GM12891 (cell line): ENCODE data around the gene SLFN11.
A peak's percentile ranks its signal among the peaks of the same experiment; 100 is the strongest.
"Not testable (repeated sequence)": the region's sequence is repeated elsewhere in the genome, so short reads cannot be mapped to it uniquely, and the experiment has no call there.

ENCODE experiments used
- DNase-seq: peaks from one replicate; pipeline ENCODE4 v3.0.0; 2011; ENCODE audit warnings: low spot score; ENCODE audit not compliant: insufficient read length
- FAIRE-seq: peaks from 2 replicates; lab custom pipeline; 2011; peaks lifted over from hg19 to GRCh38; lab: Jason Lieb, UNC
- PAX5 ChIP-seq: IDR thresholded peaks from 2 replicates; pipeline ENCODE4 v1.6.1; 2011; ENCODE audit warnings: low read length, moderate library complexity, mild to moderate bottlenecking; ENCODE audit not compliant: insufficient read depth, severe bottlenecking
- POLR2A ChIP-seq: IDR thresholded peaks from 2 replicates; pipeline ENCODE4 v1.6.1; 2011; ENCODE audit warnings: low read depth, low read length, control low read depth
- POLR2AphosphoS5 ChIP-seq: IDR thresholded peaks from 2 replicates; pipeline ENCODE4 v1.6.1; 2011; ENCODE audit warnings: low read depth, low read length, control low read depth
- POU2F2 ChIP-seq: IDR thresholded peaks from 2 replicates; pipeline ENCODE4 v1.6.1; 2011; ENCODE audit warnings: low read depth, mild to moderate bottlenecking, control low read depth, low read length, moderate library complexity
- SPI1 ChIP-seq: IDR thresholded peaks from 2 replicates; pipeline ENCODE4 v1.6.1; 2011; ENCODE audit warnings: low read depth, low read length, control low read depth
- TAF1 ChIP-seq: IDR thresholded peaks from 2 replicates; pipeline ENCODE4 v1.6.1; 2011; ENCODE audit warnings: low read depth, low read length, control low read depth

Gene SLFN11

DNA sequence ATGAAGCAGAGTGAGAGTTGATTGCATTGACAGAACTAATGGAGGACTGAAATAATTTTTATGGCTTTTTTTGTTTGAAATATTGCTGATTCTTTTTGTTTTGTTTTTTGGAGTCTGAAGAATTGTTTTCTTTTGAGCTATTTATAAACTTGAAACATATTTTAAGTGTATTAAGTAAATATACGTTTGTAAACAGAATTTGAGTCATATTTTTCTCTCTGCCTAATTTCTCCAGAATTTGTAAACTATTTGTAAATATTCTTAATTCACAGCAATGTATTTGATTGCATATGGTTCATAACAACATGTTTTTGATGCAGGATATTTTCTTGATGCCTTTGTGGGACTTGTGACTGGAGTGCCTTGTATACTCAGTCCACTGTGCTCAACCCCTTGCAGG, 50.7 kb downstream of the SLFN11 start:
- no peak for FAIRE-seq
- no peak for DNase-seq
- TF ChIP-seq POU2F2: no peak
- no peak for TF ChIP-seq SPI1
- no peak for TF ChIP-seq TAF1
- no peak for TF ChIP-seq POLR2AphosphoS5
- no peak for TF ChIP-seq PAX5
- TF ChIP-seq POLR2A: no peak

DNA sequence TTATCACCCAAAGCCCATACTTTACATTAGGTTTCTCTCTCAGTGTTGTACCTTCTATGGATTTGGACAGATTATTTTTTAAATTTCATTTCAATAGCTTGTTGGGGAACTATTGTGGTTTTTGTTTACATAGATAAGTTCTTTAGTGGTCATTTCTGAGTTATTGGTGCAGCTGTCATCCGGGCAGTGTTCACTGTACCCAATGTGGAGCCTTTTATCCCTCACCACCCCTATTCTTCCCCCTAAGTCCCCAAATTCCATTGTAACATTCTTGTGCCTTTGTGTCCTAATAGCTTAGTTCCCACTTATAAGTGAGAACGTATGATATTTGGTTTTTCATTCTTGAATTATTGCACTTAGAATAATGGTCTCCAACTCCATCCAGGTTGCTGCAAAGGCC, 57.5 kb downstream of the SLFN11 start:
- TF ChIP-seq SPI1 (no peak), PAX5 (no peak), POLR2AphosphoS5 (no peak), POU2F2 (no peak)
- DNase-seq (no peak), FAIRE-seq (no peak)

DNA sequence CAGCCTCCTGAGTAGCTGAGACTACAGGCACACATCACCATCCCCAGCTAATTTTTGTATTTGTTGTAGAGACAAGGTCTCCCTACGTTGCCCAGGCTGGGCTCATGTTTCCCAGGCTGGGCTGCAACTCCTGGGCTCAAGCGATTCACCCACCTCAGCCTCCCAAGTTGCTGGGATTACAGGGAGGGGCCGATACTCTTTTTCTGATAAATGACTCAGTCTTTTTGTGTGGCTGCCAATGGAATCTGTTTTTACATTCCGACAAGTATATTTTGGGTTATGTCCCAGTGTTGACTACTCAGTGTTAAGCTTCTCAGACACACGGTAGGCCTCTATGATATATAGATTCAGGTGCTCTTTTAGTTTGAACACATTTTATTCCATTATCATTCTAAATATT, 58.1 kb downstream of the SLFN11 start:
- FAIRE-seq: no peak
- no peak for TF ChIP-seq POLR2A
- no peak for TF ChIP-seq POLR2AphosphoS5
- TF ChIP-seq SPI1: no peak
- no peak for TF ChIP-seq PAX5
- TF ChIP-seq POU2F2: no peak
- TF ChIP-seq TAF1: no peak
- DNase-seq: no peak

- DNase-seq: no peak
- FAIRE-seq: peak; percentile 31
- TF ChIP-seq POLR2A (no peak), PAX5 (no peak), SPI1 (no peak), POLR2AphosphoS5 (no peak), POU2F2 (no peak), TAF1 (no peak)
Measured at GRCh38 chr17:35314415-35315216, 58.8 kb downstream of the SLFN11 start.

DNA sequence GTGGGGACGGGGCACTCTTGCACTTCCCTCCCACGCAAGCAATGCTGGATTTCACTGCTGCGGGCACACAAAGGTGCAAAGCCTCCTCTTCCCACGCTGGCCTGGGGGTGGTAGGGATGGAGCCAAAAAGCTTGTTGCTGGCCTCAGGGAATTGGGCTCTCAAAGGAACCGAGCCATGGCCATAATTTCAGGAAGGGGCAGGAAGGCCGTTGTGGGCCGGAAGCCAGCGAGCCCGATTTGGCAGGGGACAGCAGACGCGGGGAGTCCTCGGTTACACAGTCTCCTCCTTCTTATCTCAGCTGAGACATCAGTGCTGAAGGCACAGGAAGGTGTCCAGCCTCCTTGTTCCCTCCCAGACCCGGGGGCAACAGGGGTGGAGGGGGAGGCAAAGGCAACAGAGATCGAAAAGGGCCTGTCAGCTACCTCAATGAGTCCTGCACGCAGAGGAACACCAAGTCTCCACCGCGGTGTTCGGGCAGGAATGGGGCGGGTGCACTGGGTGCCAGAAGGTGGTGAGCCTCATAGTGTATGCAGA, 59.5 kb downstream of the SLFN11 start:
- FAIRE-seq: no peak
- no peak for TF ChIP-seq SPI1
- no peak for TF ChIP-seq TAF1
- no peak for TF ChIP-seq PAX5
- no peak for TF ChIP-seq POLR2A
- no peak for TF ChIP-seq POU2F2
- no peak for TF ChIP-seq POLR2AphosphoS5
- DNase-seq: no peak

DNA sequence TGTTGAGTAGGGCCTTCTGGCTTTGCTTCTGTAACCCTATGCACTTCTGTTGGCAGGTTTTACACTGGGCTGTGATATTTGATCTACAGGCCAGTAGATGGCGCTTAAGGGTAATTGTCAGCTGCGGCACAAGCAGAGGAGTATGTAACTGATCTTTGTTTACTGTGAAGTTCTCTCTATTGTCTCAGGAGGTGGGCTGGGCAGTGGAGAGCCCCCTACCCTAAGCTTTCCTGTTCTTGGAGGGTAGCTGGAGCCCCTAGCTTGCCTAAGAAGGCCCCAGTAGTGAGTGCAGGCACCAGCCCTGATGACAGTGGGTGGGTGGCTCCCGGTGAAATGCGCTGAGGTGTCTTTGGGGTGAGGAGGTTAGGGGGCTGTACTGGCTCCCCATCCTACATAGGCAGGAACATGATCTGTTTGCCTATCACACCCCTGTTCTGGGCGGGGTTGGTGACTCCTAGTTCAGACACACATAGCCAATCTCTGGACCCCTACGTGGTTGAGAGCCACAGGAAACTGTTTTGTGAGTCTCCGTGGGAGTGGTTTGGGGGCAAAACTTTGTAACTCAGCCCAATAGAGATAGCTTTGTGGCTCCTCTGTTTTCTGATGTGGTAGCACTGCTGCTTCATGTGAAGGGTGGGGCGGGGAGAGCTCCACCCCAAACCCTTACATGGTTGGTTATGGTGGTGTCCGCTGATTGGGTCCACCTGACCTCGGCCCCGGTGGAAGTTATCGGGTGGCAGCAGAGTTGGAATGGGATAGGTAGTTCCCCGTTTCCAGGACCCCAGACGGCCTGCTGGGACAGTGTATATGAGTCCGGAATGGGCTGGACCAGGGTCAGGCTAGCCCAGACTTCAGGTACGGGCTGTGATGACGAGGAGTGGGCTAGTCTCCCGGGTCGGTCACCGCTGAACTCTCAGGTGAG, 60.4 kb downstream of the SLFN11 start:
- FAIRE-seq (peak; percentile 97), DNase-seq (peak; percentile 26)
- TF ChIP-seq TAF1 (no peak), POLR2A (no peak), SPI1 (no peak), PAX5 (no peak), POU2F2 (no peak), POLR2AphosphoS5 (no peak)

DNA sequence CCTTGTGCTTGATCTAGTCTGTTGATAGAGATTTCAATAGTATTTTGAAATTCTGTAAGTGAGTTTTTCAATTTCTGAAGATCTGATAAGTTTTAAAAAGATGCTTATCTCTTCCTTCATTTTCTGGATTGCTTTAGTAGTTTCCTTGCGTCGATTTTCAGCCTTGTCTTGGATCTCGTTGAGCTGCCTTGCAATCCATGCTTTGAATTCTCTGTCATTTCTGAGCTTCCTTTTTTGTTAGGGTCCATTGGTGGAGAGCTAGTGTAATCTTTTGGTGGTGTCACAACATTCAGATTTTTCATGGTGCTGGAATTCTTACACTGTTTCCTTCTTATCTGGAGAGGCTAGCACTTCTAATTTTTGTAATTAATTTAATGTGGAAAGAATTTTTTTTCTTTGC, 61.1 kb downstream of the SLFN11 start:
- TF ChIP-seq TAF1: no peak
- TF ChIP-seq POLR2AphosphoS5: no peak
- TF ChIP-seq PAX5: no peak
- no peak for TF ChIP-seq POLR2A
- TF ChIP-seq POU2F2: no peak
- no peak for TF ChIP-seq SPI1
- FAIRE-seq: no peak
- no peak for DNase-seq

- FAIRE-seq, DNase-seq: not testable (repeated sequence)
Measured at GRCh38 chr17:35309345-35309744, 64.1 kb downstream of the SLFN11 start.
